ENCODE results near the gene TNFRSF21.

Gene TNFRSF21

DNA sequence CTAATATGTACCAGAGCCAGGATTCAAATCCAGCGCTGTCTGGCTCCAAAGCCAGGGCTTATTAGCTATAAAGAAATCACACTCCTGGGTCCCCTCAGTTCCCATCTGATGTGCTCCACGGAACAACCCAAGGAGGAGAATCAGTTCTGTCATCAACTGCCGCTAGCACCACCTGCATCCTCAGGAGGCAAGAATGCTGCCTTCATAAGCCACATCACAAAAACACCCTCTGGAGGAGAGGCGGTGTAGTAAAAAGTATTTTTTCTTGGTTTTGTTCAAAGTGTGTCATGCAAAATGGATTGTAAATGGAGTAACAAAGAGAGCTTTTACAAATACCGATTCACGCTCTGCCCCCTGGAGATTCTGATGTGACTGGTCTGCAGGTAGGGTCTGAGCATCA lies 57.1 kb downstream of the TNFRSF21 start:
- in situ Hi-C loops (cut with HindIII; ENCODE audit: low sequenced_read_pairs): no loop called here
- DNase-seq (ENCODE audit: low read depth, low spot score): no peak
- TF ChIP-seq, protein P1, sequence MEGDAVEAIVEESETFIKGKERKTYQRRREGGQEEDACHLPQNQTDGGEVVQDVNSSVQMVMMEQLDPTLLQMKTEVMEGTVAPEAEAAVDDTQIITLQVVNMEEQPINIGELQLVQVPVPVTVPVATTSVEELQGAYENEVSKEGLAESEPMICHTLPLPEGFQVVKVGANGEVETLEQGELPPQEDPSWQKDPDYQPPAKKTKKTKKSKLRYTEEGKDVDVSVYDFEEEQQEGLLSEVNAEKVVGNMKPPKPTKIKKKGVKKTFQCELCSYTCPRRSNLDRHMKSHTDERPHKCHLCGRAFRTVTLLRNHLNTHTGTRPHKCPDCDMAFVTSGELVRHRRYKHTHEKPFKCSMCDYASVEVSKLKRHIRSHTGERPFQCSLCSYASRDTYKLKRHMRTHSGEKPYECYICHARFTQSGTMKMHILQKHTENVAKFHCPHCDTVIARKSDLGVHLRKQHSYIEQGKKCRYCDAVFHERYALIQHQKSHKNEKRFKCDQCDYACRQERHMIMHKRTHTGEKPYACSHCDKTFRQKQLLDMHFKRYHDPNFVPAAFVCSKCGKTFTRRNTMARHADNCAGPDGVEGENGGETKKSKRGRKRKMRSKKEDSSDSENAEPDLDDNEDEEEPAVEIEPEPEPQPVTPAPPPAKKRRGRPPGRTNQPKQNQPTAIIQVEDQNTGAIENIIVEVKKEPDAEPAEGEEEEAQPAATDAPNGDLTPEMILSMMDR (IDR thresholded peaks at IDR 0.05; ENCODE audit: low read depth, low read length): no peak
- no peak overlapping the region for H3K4me3 ChIP-seq (ENCODE audit: low read depth, low read length)

GRCh38 chr6:47251396-47251795 lies 58.3 kb downstream of the TNFRSF21 start:
- DNase-seq (ENCODE audit: low read depth, low spot score): no peak
- in situ Hi-C loops (cut with HindIII; ENCODE audit: low sequenced_read_pairs): no loop called here
- TF ChIP-seq, protein P1 (IDR thresholded peaks at IDR 0.05; ENCODE audit: low read depth, low read length): no peak

DNA sequence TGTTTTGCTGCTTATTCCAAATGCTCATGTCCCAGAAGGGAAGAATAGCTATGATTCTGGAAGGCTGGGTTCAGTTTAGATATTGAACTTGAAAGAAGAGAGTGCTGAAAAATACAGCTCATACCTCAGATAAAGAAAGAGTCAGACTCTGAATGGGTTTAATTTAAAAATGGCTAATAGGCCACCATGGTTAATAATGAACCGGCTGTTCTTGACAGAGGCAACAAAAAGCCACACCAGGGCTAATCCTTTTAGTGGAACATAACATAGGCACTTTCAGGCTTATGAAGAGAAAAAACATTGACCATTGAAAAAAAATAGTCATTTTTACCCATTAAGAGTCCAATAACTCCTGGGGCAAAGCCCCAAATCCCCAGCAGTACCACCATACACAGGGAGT lies 59.4 kb downstream of the TNFRSF21 start:
- H3K4me3 ChIP-seq (ENCODE audit: low read depth, low read length): no peak overlapping the region
- no peak for DNase-seq (ENCODE audit: low read depth, low spot score)
- in situ Hi-C loops (cut with HindIII; ENCODE audit: low sequenced_read_pairs): no loop called here
- TF ChIP-seq, protein P1 (IDR thresholded peaks at IDR 0.05; ENCODE audit: low read depth, low read length): no peak

More at GRCh38 chr6:47251396-47251795, 58.3 kb downstream of the TNFRSF21 start:
- no peak overlapping the region for H3K4me3 ChIP-seq (ENCODE audit: low read depth, low read length)

DNA sequence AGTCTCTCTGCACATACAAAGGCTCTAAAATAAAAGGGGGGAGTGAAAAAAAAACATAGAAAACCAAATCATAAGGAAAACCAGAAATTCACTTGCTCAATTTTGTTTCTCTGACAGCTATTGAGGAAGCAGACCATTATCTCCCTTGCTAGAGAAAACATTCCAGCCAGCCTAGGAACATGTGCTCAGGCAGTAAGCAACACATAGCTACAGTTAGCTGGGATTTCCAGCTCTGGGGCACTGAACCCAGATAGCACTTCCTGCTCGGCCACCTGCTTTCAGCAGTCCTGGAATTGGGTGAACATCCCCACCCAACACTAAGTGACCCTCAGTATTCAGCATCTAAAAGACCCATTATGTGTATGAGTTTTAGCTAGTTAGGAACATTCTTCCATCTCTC lies 61.3 kb downstream of the TNFRSF21 start:
- TF ChIP-seq, protein P1 (IDR thresholded peaks at IDR 0.05; ENCODE audit: low read depth, low read length): no peak
- no peak overlapping the region for H3K4me3 ChIP-seq (ENCODE audit: low read depth, low read length)
- in situ Hi-C loops (cut with HindIII; ENCODE audit: low sequenced_read_pairs): no loop called here
- DNase-seq (ENCODE audit: low read depth, low spot score): no peak

DNA sequence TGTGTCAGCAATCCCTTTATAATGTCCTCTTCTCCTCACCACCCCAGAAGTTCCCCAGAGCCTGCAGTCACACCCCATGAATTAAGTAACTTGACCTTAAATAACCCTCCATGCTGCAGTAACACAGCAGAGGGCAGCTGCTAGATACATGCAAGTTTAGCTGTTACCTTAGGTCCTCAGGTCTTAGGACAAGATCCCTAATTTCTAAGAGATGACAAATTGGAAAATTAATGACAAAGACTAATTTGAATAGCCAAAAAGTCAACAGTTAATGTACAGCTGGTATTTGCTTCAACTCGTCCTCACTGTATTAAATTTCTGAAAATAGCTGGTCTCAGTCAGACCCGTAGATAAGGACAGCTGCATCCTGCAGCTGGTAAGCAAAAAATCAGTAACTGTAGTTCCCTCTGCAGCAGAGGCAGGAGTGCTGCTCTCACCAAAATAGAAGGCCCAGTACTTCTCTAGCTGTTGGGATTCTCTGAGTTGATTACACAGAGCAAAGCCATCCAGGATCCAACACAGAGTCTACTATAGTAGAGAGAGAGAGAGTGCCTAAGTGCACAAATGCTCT lies 62.4 kb downstream of the TNFRSF21 start:
- TF ChIP-seq, protein P1 (IDR thresholded peaks at IDR 0.05; ENCODE audit: low read depth, low read length): no peak
- in situ Hi-C loops (cut with HindIII; ENCODE audit: low sequenced_read_pairs): no loop called here
- no peak overlapping the region for H3K4me3 ChIP-seq (ENCODE audit: low read depth, low read length)
- DNase-seq (ENCODE audit: low read depth, low spot score): no peak

DNA sequence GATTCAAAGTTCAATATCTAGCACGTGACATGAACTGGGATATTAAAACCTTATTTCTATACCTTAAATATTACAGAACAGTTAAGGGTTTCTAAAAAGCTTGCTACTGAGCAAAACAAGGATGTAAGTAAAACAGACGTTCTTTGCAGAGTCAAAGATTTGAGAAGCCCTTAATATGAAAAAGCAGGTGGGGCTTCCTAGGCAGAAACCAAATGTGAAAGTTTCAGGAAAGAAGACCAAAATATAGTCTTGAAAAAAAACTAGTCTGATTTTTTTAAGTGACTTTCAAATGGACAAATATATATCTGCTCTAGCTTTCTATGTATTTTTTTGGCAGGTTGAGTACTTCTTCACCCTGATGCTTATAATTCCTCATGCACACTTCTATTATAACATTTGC lies 63.2 kb downstream of the TNFRSF21 start:
- no peak for DNase-seq (ENCODE audit: low read depth, low spot score)
- H3K4me3 ChIP-seq (ENCODE audit: low read depth, low read length): no peak overlapping the region
- TF ChIP-seq, protein P1 (IDR thresholded peaks at IDR 0.05; ENCODE audit: low read depth, low read length): no peak
- in situ Hi-C loops (cut with HindIII; ENCODE audit: low sequenced_read_pairs): no loop called here

Measured in astrocyte of the spinal cord (primary cell).